ENCODE data around the gene TEX14. TPM values are rescaled to one million over a fixed set of nuclear protein-coding genes. Genes with fewer than 3 reads are reported as not detected.

The TEX14 gene
- polyA plus RNA-seq, 1 of the 3 experiments (the other 2 are of a cell fraction) = 0.02 TPM

DNA sequence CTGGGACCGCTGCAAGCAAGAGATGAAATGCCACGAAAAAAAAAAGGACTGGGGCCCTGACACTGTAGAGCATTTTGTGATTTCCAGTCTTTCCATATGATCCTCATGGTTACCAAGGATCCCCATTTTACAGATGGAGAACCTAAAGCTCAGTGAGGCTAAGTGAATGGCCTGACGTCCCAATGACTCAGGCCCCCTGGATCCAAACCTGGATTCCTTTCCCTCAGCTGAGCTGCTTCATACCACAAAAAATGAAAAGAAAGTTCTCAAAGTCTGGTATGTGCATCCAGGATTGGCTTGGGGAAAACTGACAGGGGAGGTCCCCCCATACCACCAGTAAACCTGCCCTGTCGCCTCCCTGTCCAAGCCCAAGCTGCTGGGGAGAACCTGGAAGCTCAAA lies 80.5 kb downstream of the TEX14 start:
- Histone ChIP-seq H3K79me2 (ENCODE audit: insufficient read depth) (no peaks in the 10 kb centered on the region), H3K4me2 (no peak overlapping the region), H3K27ac (ENCODE audit: low read depth in 2 of 2, low read length in 1 of 2) (no peak overlapping the region), H3K27me3 (ENCODE audit: insufficient read depth) (no peaks in the 10 kb centered on the region; the same call in 1 of the 2 replicates), H3K9me2 (no peaks in the 10 kb centered on the region), H3K9ac (no peak overlapping the region), H3F3A (replicated peaks; ENCODE audit: insufficient read depth) (no peaks in the 10 kb centered on the region), H3K36me3 (replicated peaks in 1 of 2; ENCODE audit: control insufficient read depth in 1 of 2, insufficient read depth in 2 of 2, low read length in 1 of 2) (no peaks in the 10 kb centered on the region), H3K9me3 (no peaks in the 10 kb centered on the region), H3K4me3 (ENCODE audit: low read depth in 2 of 2, low read length in 1 of 2) (no peak overlapping the region), H3K4me1 (ENCODE audit: control insufficient read depth in 1 of 2, insufficient read depth in 2 of 2, low read depth in 1 of 2, low read length in 1 of 2) (no peaks in the 10 kb centered on the region; a peak in 1 of 4 replicates), H2AFZ (ENCODE audit: low read depth) (no peak overlapping the region), H4K20me1 (ENCODE audit: insufficient read depth) (no peaks in the 10 kb centered on the region)
- CTCF ChIA-PET = interaction anchor here (1.2 to 1.6 kb wide), 2 partner anchors 23 to 25 kb away, joined by 3 to 5 read pairs; no protein-coding TSS in a partner anchor
- DNase-seq = no peak
- TF ChIP-seq NRF1 (IDR thresholded peaks at IDR 0.05; ENCODE audit: low read depth, low read length) (no peak), TCF12 (IDR thresholded peaks at IDR 0.05) (no peak), NFIC (IDR thresholded peaks at IDR 0.05; ENCODE audit: borderline replicate concordance) (no peak), GABPA (IDR thresholded peaks at IDR 0.05; ENCODE audit: low read depth) (no peak), ELF1 (IDR thresholded peaks at IDR 0.05) (no peak), FOXM1 (IDR thresholded peaks at IDR 0.05; ENCODE audit: low read depth) (no peak), RXRA (IDR thresholded peaks at IDR 0.05; ENCODE audit: borderline replicate concordance, low read depth) (no peak), SMC3 (IDR thresholded peaks at IDR 0.05; ENCODE audit: low read depth, low read length) (no peak), EP300 (IDR thresholded peaks at IDR 0.05; ENCODE audit: borderline replicate concordance in 1 of 2, low read depth in 1 of 2, low read length in 1 of 2) (no peak), JUND (IDR thresholded peaks at IDR 0.05) (no peak), FOSL2 (IDR thresholded peaks at IDR 0.05; ENCODE audit: borderline replicate concordance, low read depth) (no peak), GATA2 (CRISPR knock-in tag; IDR thresholded peaks at IDR 0.05) (no peak), FOXJ3 (CRISPR knock-in tag; IDR thresholded peaks at IDR 0.05) (no peak), CHD2 (IDR thresholded peaks at IDR 0.05; ENCODE audit: low read length, partially characterized antibody) (no peak), EZH2phosphoT487 (IDR thresholded peaks at IDR 0.05; ENCODE audit: borderline replicate concordance, low read depth) (no peak)
- TF ChIP-seq, protein P1, sequence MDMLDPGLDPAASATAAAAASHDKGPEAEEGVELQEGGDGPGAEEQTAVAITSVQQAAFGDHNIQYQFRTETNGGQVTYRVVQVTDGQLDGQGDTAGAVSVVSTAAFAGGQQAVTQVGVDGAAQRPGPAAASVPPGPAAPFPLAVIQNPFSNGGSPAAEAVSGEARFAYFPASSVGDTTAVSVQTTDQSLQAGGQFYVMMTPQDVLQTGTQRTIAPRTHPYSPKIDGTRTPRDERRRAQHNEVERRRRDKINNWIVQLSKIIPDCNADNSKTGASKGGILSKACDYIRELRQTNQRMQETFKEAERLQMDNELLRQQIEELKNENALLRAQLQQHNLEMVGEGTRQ (IDR thresholded peaks at IDR 0.05; ENCODE audit: borderline replicate concordance, low read depth, low read length) = no peak
- WGBS (ENCODE audit: low lambda C conversion rate) = 50% methylated on average over 4 of the region's 4 CpGs
- POLR2A ChIA-PET = interaction anchor here (2.1 kb wide), 1 partner anchor 20 kb away, joined by 7 read pairs; no protein-coding TSS in a partner anchor

DNA sequence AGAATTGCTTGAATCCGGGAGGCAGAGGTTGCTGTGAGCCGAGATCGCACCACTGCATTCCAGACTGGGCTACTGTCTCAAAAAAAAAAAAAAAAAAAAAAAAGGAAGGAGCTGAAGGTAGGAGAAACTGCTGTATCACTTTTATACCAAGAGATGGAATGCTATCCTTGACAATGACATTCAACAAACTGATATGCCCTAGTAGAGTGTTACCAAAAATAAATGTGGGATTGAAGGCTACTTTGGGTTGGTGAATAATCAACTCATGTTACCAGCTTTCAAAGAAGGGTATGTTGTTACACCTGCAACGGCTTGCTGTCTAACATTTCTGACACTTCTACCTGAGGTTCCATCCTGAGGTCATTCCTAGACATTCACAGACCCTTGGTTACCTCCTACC lies 84.9 kb downstream of the TEX14 start:
- H3K27me3 ChIP-seq (ENCODE audit: insufficient read depth) = no peaks in the 10 kb centered on the region; the same call in 1 of the 2 replicates
- CTCF ChIA-PET = interaction anchor here (1.0 to 2.0 kb wide), 3 partner anchors 11 to 24 kb away, joined by 3 to 7 read pairs (median 5); no protein-coding TSS in a partner anchor
- POLR2A ChIA-PET = no interaction called here

More for the DNA sequence above, 84.9 kb downstream of the TEX14 start:
- Histone ChIP-seq H3K27ac (ENCODE audit: low read depth in 2 of 2, low read length in 1 of 2) (no peak overlapping the region), H3K9me2 (no peaks in the 10 kb centered on the region), H2AFZ (ENCODE audit: low read depth) (no peak overlapping the region), H3K9ac (no peak overlapping the region), H3K4me3 (ENCODE audit: low read depth in 2 of 2, low read length in 1 of 2) (no peak overlapping the region), H3K36me3 (replicated peaks in 1 of 2; ENCODE audit: control insufficient read depth in 1 of 2, insufficient read depth in 2 of 2, low read length in 1 of 2) (no peaks in the 10 kb centered on the region), H3F3A (replicated peaks; ENCODE audit: insufficient read depth) (no peaks in the 10 kb centered on the region), H3K79me2 (ENCODE audit: insufficient read depth) (no peaks in the 10 kb centered on the region), H3K9me3 (no peaks in the 10 kb centered on the region), H3K4me1 (ENCODE audit: control insufficient read depth in 1 of 2, insufficient read depth in 2 of 2, low read depth in 1 of 2, low read length in 1 of 2) (no peaks in the 10 kb centered on the region; a peak in 1 of 4 replicates), H3K4me2 (no peak overlapping the region), H4K20me1 (ENCODE audit: insufficient read depth) (no peaks in the 10 kb centered on the region)
- WGBS (ENCODE audit: low lambda C conversion rate) = 60% methylated on average over 4 of the region's 4 CpGs
- TF ChIP-seq FOXM1 (IDR thresholded peaks at IDR 0.05; ENCODE audit: low read depth) = no peak
- TF ChIP-seq, protein P2, sequence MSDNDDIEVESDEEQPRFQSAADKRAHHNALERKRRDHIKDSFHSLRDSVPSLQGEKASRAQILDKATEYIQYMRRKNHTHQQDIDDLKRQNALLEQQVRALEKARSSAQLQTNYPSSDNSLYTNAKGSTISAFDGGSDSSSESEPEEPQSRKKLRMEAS (IDR thresholded peaks at IDR 0.05; ENCODE audit: low read depth) = no peak
- TF ChIP-seq POLR2AphosphoS5 (IDR thresholded peaks at IDR 0.05; ENCODE audit: low read depth, low read length) = no peak
- no peak for TF ChIP-seq GATA2 (CRISPR knock-in tag; IDR thresholded peaks at IDR 0.05)
- TF ChIP-seq, protein P3, sequence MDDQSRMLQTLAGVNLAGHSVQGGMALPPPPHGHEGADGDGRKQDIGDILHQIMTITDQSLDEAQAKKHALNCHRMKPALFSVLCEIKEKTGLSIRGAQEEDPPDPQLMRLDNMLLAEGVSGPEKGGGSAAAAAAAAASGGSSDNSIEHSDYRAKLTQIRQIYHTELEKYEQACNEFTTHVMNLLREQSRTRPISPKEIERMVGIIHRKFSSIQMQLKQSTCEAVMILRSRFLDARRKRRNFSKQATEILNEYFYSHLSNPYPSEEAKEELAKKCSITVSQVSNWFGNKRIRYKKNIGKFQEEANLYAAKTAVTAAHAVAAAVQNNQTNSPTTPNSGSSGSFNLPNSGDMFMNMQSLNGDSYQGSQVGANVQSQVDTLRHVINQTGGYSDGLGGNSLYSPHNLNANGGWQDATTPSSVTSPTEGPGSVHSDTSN (IDR thresholded peaks at IDR 0.05) = no peak
- no peak for TF ChIP-seq CHD2 (IDR thresholded peaks at IDR 0.05; ENCODE audit: low read length, partially characterized antibody)
- no peak for TF ChIP-seq RFX5 (IDR thresholded peaks at IDR 0.05; ENCODE audit: low read length)
- no peak for TF ChIP-seq MEF2A (IDR thresholded peaks at IDR 0.05; ENCODE audit: borderline replicate concordance, low read depth)
- DNase-seq = no peak

Measured in SK-N-SH (cell line).